ENCODE measurements around the gene TMED5.
"Not testable (repeated sequence)": the region's sequence is repeated elsewhere in the genome, so short reads cannot be mapped to it uniquely, and the experiment has no call there.

The TMED5 gene

GRCh38 chr1:93172778-93173177 lies 7.4 kb downstream of the TMED5 start:
- DNase-seq (ENCODE audit: low read depth, low spot score): no peak

GRCh38 chr1:93171549-93172034 lies 8.6 kb downstream of the TMED5 start:
- no peak for DNase-seq (ENCODE audit: low read depth, low spot score)

- not testable (repeated sequence) for DNase-seq (ENCODE audit: low read depth, low spot score)
These were observed 10.0 kb downstream of the TMED5 start for GRCh38 chr1:93170141-93170678.

GRCh38 chr1:93167006-93167405 lies 13.2 kb downstream of the TMED5 start:
- DNase-seq (ENCODE audit: low read depth, low spot score): no peak

- DNase-seq (ENCODE audit: low read depth, low spot score): not testable (repeated sequence)
These were observed 14.3 kb downstream of the TMED5 start for GRCh38 chr1:93165895-93166294.

GRCh38 chr1:93164816-93165215 lies 15.4 kb downstream of the TMED5 start:
- DNase-seq (ENCODE audit: low read depth, low spot score): no peak

- DNase-seq (ENCODE audit: low read depth, low spot score): not testable (repeated sequence)
These were observed 16.9 kb downstream of the TMED5 start for GRCh38 chr1:93163314-93163713.

GRCh38 chr1:93159337-93159736 lies 20.9 kb downstream of the TMED5 start:
- DNase-seq (ENCODE audit: low read depth, low spot score): no peak

- DNase-seq (ENCODE audit: low read depth, low spot score): no peak
These were observed 24.9 kb downstream of the TMED5 start for GRCh38 chr1:93155335-93155734.

GRCh38 chr1:93154898-93155297 lies 25.3 kb downstream of the TMED5 start:
- DNase-seq (ENCODE audit: low read depth, low spot score): no peak

- DNase-seq (ENCODE audit: low read depth, low spot score): no peak
These were observed 27.4 kb downstream of the TMED5 start for GRCh38 chr1:93152835-93153234.

- DNase-seq (ENCODE audit: low read depth, low spot score): no peak
These were observed 28.7 kb downstream of the TMED5 start for GRCh38 chr1:93151474-93151873.

- DNase-seq (ENCODE audit: low read depth, low spot score): no peak
These were observed 29.5 kb downstream of the TMED5 start for GRCh38 chr1:93150729-93151128.

GRCh38 chr1:93148001-93148400 lies 32.2 kb downstream of the TMED5 start:
- no peak for DNase-seq (ENCODE audit: low read depth, low spot score)

GRCh38 chr1:93143769-93144168 lies 36.4 kb downstream of the TMED5 start:
- no peak for DNase-seq (ENCODE audit: low read depth, low spot score)

- no peak for DNase-seq (ENCODE audit: low read depth, low spot score)
These were observed 37.1 kb downstream of the TMED5 start for GRCh38 chr1:93143136-93143535.

GRCh38 chr1:93142161-93142560 lies 38.1 kb downstream of the TMED5 start:
- DNase-seq (ENCODE audit: low read depth, low spot score): no peak

GRCh38 chr1:93140106-93140505 lies 40.1 kb downstream of the TMED5 start:
- no peak for DNase-seq (ENCODE audit: low read depth, low spot score)

- no peak for DNase-seq (ENCODE audit: low read depth, low spot score)
These were observed 42.5 kb downstream of the TMED5 start for GRCh38 chr1:93137604-93138292.

GRCh38 chr1:93136445-93136844 lies 43.8 kb downstream of the TMED5 start:
- DNase-seq (ENCODE audit: low read depth, low spot score): no peak

- no peak for DNase-seq (ENCODE audit: low read depth, low spot score)
These were observed 47.6 kb downstream of the TMED5 start for GRCh38 chr1:93132638-93133037.

- no peak for DNase-seq (ENCODE audit: low read depth, low spot score)
These were observed 50.6 kb downstream of the TMED5 start for GRCh38 chr1:93129507-93130099.
